Glutamatergic neuron (in vitro differentiated cells): Measurements from ENCODE around the gene ZYX. TPM values are rescaled to one million over a fixed set of nuclear protein-coding genes. Genes with fewer than 3 reads are reported as not detected.

Experiments used
- DNase-seq: peaks from one replicate; pipeline ENCODE4 v3.0.0; 2022
- H3K27ac Mint-ChIP-seq: one replicate; pipeline ENCODE4 v1.8.0; 2020; ENCODE audit warnings: mild to moderate bottlenecking, mixed read lengths, inconsistent platforms; ENCODE audit not compliant: unreplicated experiment
- H3K27me3 Mint-ChIP-seq: one replicate; pipeline ENCODE4 v1.8.0; 2020; ENCODE audit warnings: mild to moderate bottlenecking, moderate library complexity, mixed read lengths, inconsistent platforms; ENCODE audit not compliant: unreplicated experiment
- H3K36me3 Mint-ChIP-seq: one replicate; pipeline ENCODE4 v1.8.0; 2020; ENCODE audit warnings: mild to moderate bottlenecking, mixed read lengths, inconsistent platforms; ENCODE audit not compliant: unreplicated experiment
- H3K4me1 Mint-ChIP-seq: one replicate; pipeline ENCODE4 v1.8.0; 2020; ENCODE audit warnings: mild to moderate bottlenecking, low read depth, mixed read lengths, inconsistent platforms; ENCODE audit not compliant: unreplicated experiment
- H3K4me3 Mint-ChIP-seq: one replicate; pipeline ENCODE4 v1.8.0; 2020; ENCODE audit warnings: mild to moderate bottlenecking, mixed read lengths, inconsistent platforms; ENCODE audit not compliant: unreplicated experiment
- H3K9me3 Mint-ChIP-seq: one replicate; pipeline ENCODE4 v1.8.0; 2020; ENCODE audit warnings: mild to moderate bottlenecking, moderate library complexity, mixed read lengths, inconsistent platforms; ENCODE audit not compliant: unreplicated experiment
- total RNA-seq: library from RNA; stranded (reverse); fragmentation: NEBNext Ultra II Directional; extraction: Animal tissue kit (Norgen Biotek cat#: 25700); gene quantifications from one replicate; pipeline ENCODE4 v1.2.1, GENCODE V29; 2021; ENCODE audit not compliant: unreplicated experiment
- TF ChIP-seq, protein P1 (sequence below): fragments of 200-600 bp; sonication (generic); IDR thresholded peaks from one replicate; pipeline ENCODE4 v1.5.0; 2021; ENCODE audit not compliant: partially characterized antibody, unreplicated experiment

Gene ZYX
- total RNA-seq, 1 donor from 2014 or later, result 163 TPM

- Mint-ChIP-seq H3K27ac (no peak overlapping the region), H3K4me1 (peaks cover 49% of the 10 kb centered on the region), H3K4me3 (peak overlapping the region; percentile 40), H3K36me3 (no peaks in the 10 kb centered on the region), H3K27me3 (peaks cover 16% of the 10 kb centered on the region), H3K9me3 (peaks cover 13% of the 10 kb centered on the region)
- TF ChIP-seq, protein P1, sequence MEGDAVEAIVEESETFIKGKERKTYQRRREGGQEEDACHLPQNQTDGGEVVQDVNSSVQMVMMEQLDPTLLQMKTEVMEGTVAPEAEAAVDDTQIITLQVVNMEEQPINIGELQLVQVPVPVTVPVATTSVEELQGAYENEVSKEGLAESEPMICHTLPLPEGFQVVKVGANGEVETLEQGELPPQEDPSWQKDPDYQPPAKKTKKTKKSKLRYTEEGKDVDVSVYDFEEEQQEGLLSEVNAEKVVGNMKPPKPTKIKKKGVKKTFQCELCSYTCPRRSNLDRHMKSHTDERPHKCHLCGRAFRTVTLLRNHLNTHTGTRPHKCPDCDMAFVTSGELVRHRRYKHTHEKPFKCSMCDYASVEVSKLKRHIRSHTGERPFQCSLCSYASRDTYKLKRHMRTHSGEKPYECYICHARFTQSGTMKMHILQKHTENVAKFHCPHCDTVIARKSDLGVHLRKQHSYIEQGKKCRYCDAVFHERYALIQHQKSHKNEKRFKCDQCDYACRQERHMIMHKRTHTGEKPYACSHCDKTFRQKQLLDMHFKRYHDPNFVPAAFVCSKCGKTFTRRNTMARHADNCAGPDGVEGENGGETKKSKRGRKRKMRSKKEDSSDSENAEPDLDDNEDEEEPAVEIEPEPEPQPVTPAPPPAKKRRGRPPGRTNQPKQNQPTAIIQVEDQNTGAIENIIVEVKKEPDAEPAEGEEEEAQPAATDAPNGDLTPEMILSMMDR, result no peak
- no peak for DNase-seq
These were observed 26.4 kb downstream of the ZYX start for GRCh38 chr7:143407287-143408251.

DNA sequence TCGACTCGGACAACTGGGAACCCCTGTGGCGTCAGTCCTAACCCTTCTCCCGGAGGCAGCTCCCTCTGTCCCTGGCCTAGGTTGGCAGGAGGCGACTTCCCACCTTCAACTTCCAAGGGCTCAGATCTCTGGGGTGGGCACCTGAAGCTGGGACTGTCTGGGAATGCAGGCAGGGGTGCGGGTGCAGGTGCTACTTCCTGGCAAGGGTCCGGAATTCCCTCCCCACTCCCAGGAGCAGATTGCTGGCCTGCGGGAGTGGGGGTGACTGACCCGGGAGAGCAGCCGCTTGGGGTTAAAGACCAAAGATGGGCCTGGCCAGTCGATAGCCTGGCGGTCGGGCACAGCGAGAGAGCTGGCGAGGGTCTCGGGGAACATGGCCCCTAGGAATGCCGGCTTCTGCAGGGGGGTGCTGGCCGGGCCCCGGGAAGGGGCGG is 27.1 kb downstream of the ZYX start:
- Mint-ChIP-seq H3K4me3 (no peak overlapping the region), H3K27me3 (peaks cover 16% of the 10 kb centered on the region), H3K27ac (no peak overlapping the region), H3K4me1 (peaks cover 49% of the 10 kb centered on the region), H3K9me3 (peaks cover 14% of the 10 kb centered on the region), H3K36me3 (no peaks in the 10 kb centered on the region)
- DNase-seq, result no peak
- TF ChIP-seq, protein P1, result no peak

DNA sequence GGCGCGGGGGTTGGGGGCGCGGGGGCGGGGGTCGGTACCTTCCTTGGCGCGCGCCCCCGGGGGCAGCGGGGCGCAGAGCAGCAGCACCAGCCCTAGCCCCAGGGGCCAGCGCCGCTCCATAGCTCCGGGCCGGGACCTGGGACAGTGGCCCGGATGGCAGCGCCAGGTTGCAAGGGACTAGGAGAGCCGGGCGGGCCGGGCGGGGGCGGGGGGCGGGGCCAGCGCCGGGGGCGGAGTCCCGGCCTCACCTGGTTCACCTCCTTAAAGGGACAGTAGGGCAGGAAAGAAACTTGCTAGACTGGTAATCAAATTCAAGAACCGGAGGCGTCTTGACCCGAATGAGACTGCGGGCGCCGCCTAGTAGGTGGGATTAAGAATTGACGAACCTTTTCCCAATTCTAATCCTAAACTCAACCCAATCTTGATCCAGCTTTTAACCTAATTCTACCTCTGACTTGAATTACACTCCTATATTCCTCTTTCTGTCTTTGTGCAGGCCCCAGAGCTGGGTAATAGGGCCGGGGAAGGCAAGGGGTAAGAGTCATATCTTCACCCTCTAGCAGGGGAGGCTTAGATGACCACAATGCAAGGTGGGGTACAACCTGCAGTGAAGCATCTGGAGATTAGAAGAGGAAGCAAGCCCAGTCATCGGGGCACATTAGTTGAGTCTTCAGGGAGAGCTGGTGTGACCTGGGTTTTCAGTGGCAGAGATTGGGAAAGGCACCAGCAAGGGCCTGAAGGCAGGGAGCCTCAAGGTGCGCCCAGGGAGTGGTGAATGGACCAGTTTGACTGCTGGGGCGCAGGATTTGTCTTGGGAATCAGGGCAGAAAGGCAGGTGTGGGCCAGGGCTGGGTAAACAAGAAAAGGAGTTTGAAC is 27.8 kb downstream of the ZYX start, which contains the start of gene EPHA1:
Gene EPHA1, minus strand, starts transcription at position 171 of the 876 bp plus-strand sequence. Its CDS starts 51 bp downstream, at position 120.
- DNase-seq, result no peak
- Mint-ChIP-seq H3K27ac (no peak within 1 kb of the TSS), H3K27me3 (peaks cover 16% of the 10 kb centered on the region), H3K9me3 (peaks cover 14% of the 10 kb centered on the region), H3K4me1 (peaks cover 49% of the 10 kb centered on the region), H3K4me3 (peak within 1 kb of the TSS; percentile 71), H3K36me3 (no peaks in the 10 kb centered on the region)
- TF ChIP-seq, protein P1, result no peak

DNA sequence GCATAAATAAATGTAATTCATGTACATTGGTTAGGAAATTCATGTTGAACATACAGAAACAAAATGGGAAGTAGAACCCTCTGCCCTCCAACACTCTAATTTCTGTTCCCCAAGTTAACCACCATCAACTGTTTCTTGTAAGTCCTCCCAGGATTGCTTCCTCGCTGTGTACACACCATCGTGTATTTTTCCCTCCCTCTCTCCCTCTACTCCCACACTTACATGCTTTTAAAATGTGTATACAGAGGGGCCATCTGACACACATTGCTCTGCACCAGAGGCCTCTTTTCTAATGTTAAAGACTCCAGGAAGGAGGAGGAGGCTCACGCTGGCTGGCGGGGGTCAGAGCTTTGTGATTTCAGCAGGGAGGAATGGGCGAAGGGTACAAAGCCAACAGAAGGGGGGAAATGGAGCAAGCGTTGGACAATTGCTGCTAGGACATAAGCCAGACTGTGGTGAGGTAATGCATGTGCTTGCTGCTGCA is 29.4 kb downstream of the ZYX start:
- H3K4me1 Mint-ChIP-seq, result peaks cover 38% of the 10 kb centered on the region
- H3K27ac Mint-ChIP-seq, result peak overlapping the region; percentile 57
- H3K9me3 Mint-ChIP-seq, result peaks cover 4% of the 10 kb centered on the region
- no peaks in the 10 kb centered on the region for H3K36me3 Mint-ChIP-seq
- TF ChIP-seq, protein P1, result no peak
- H3K27me3 Mint-ChIP-seq, result peaks cover 5% of the 10 kb centered on the region
- peak overlapping the region; percentile 5 for H3K4me3 Mint-ChIP-seq
- DNase-seq, result no peak
